Mammary epithelial cell (primary cell): Measurements from ENCODE around the gene GPR15.

ENCODE experiments used
- EZH2 ChIP-seq: IDR thresholded peaks from 2 replicates; pipeline ENCODE4 v1.6.1; 2012; ENCODE audit warnings: low read length, inconsistent platforms, borderline replicate concordance
- TF ChIP-seq, protein P1 (sequence below), 2 donors: IDR thresholded peaks in 1 of 2; conservative IDR thresholded peaks in 1 of 2; 2 replicates each; pipeline ENCODE4 v1.5.1; 2011 to 2012; ENCODE audit warnings: inconsistent platforms in 2 of 2, low read length in 2 of 2, mild to moderate bottlenecking in 2 of 2, control low read depth in 1 of 2, low read depth in 1 of 2; ENCODE audit not compliant: insufficient read depth in 1 of 2; ENCODE audit errors: extremely low read depth in 1 of 2

DNA sequence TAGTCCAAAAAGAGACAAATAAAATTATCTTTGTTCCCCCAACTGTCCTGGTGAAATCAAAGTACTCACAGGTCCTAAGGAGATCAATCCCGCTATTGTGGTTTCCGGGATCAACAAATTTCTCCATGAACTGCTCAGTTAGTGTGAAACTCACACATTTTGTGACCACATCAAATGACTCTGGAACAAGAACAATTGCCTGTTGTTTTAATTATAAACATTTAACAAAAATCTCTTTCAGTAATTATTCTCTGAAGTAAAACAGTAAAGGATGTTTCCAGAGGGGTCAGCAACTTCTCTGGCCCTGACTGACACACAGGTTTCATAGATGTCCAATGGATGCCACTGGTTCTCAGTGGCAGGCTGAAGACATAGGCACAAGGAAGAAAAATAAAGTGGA, 13.0 kb upstream of the GPR15 start:
- TF ChIP-seq, protein P1, sequence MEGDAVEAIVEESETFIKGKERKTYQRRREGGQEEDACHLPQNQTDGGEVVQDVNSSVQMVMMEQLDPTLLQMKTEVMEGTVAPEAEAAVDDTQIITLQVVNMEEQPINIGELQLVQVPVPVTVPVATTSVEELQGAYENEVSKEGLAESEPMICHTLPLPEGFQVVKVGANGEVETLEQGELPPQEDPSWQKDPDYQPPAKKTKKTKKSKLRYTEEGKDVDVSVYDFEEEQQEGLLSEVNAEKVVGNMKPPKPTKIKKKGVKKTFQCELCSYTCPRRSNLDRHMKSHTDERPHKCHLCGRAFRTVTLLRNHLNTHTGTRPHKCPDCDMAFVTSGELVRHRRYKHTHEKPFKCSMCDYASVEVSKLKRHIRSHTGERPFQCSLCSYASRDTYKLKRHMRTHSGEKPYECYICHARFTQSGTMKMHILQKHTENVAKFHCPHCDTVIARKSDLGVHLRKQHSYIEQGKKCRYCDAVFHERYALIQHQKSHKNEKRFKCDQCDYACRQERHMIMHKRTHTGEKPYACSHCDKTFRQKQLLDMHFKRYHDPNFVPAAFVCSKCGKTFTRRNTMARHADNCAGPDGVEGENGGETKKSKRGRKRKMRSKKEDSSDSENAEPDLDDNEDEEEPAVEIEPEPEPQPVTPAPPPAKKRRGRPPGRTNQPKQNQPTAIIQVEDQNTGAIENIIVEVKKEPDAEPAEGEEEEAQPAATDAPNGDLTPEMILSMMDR (conservative IDR thresholded peaks at IDR 0.05 in 1 of 2, IDR thresholded peaks at IDR 0.05 in 1 of 2; ENCODE audit: extremely low read depth in 1 of 2, insufficient read depth in 1 of 2, low read depth in 1 of 2, low read length in 2 of 2) = no peak
- no peak for TF ChIP-seq EZH2
